ENCODE data around the gene EMP1.

- no peak for TF ChIP-seq POLR2A (IDR thresholded peaks at IDR 0.05)
- no peak for TF ChIP-seq CTCF (IDR thresholded peaks at IDR 0.05)
Observed at GRCh38 chr12:13179211-13180074, 17.1 kb upstream of the EMP1 start.
